CD14-positive monocyte (primary cell): ENCODE measurements around the gene MBTD1. TPM values are rescaled to one million over a fixed set of nuclear protein-coding genes. Genes with fewer than 3 reads are reported as not detected.
A peak's percentile ranks its signal among the peaks of the same experiment; 100 is the strongest.

Experiments
- DNase-seq, 3 donors: peaks; one replicate each; pipeline ENCODE4 v3.0.0-alpha.2; 2011 to 2022
- H2AFZ ChIP-seq: 2 replicates; pipeline ENCODE4 v1.6.0; 2012; ENCODE audit warnings: mild to moderate bottlenecking, low read depth, low read length, inconsistent platforms; ENCODE audit not compliant: insufficient read depth, poor library complexity, severe bottlenecking
- H3K27ac ChIP-seq, 2 donors: 1 replicate in 1 of 2; 2 replicates in 1 of 2; pipeline ENCODE4 v1.5.1; 2012 to 2013; ENCODE audit warnings: low read length in 2 of 2, control low read depth in 1 of 2, inconsistent platforms in 1 of 2, low read depth in 1 of 2, mild to moderate bottlenecking in 1 of 2
- H3K27me3 ChIP-seq, 2 donors: one replicate each; pipeline versions ENCODE4 v1.6.0 to v1.6.1; 2011 to 2013; ENCODE audit warnings: low read length in 2 of 2; ENCODE audit not compliant: control insufficient read depth in 2 of 2, insufficient read depth in 2 of 2
- H3K36me3 ChIP-seq, 2 donors: replicated peaks in 1 of 2; 1 replicate in 1 of 2; 2 replicates in 1 of 2; pipeline versions ENCODE4 v1.5.1 to v1.6.1; 2012 to 2013; ENCODE audit warnings: low read length in 2 of 2, control low read depth in 1 of 2, inconsistent platforms in 1 of 2, mild to moderate bottlenecking in 1 of 2; ENCODE audit not compliant: insufficient read depth in 2 of 2, control insufficient read depth in 1 of 2
- H3K4me1 ChIP-seq, 2 donors: 1 replicate in 1 of 2; 2 replicates in 1 of 2; pipeline versions ENCODE4 v1.5.1 to v1.6.1; 2012 to 2013; ENCODE audit warnings: low read length in 2 of 2, control low read depth in 1 of 2, inconsistent platforms in 1 of 2, mild to moderate bottlenecking in 1 of 2, moderate library complexity in 1 of 2; ENCODE audit not compliant: insufficient read depth in 2 of 2, control insufficient read depth in 1 of 2
- H3K4me2 ChIP-seq: replicated peaks from 2 replicates; pipeline ENCODE3; 2012; ENCODE audit warnings: low read length, moderate library complexity, mild to moderate bottlenecking; ENCODE audit not compliant: poor library complexity, severe bottlenecking; ENCODE audit errors: extremely low read depth
- H3K4me3 ChIP-seq, 3 experiments: fragments of 200-600 bp in 1 of 3; sonication (generic) in 1 of 3; replicated peaks in 1 of 3; 1 replicate in 2 of 3; 2 replicates in 1 of 3; pipeline ENCODE4 v1.5.1; 2011 to 2013; ENCODE audit warnings: low read length in 3 of 3, mild to moderate bottlenecking in 3 of 3, control low read depth in 2 of 3, low read depth in 2 of 3, inconsistent platforms in 1 of 3, moderate library complexity in 1 of 3
- H3K79me2 ChIP-seq: 2 replicates; pipeline ENCODE4 v1.6.0; 2012; ENCODE audit warnings: mild to moderate bottlenecking, control low read depth, inconsistent platforms, low read length, moderate library complexity; ENCODE audit not compliant: insufficient read depth
- H3K9ac ChIP-seq: 2 replicates; pipeline ENCODE4 v1.6.0; 2017; ENCODE audit warnings: low read length, mild to moderate bottlenecking; ENCODE audit not compliant: insufficient read depth, poor library complexity, severe bottlenecking
- H3K9me3 ChIP-seq, 2 donors: replicated peaks in 1 of 2; 1 replicate in 1 of 2; 2 replicates in 1 of 2; pipeline versions ENCODE4 v1.5.1 to v1.6.1; 2012 to 2013; ENCODE audit warnings: low read length in 2 of 2, control low read depth in 1 of 2; ENCODE audit not compliant: control insufficient read depth in 1 of 2, insufficient read depth in 1 of 2
- H4K20me1 ChIP-seq: 2 replicates; pipeline ENCODE4 v1.6.0; 2012; ENCODE audit warnings: mild to moderate bottlenecking, low read length, control low read depth, moderate library complexity; ENCODE audit not compliant: insufficient read depth
- H3K27ac Mint-ChIP-seq, 7 donors: one replicate each; pipeline ENCODE4 v1.8.0; 2020; ENCODE audit warnings: mild to moderate bottlenecking in 7 of 7, mixed read lengths in 7 of 7, moderate library complexity in 6 of 7, inconsistent platforms in 2 of 7
- H3K27me3 Mint-ChIP-seq, 3 donors: one replicate each; pipeline ENCODE4 v1.8.0; 2021 to 2022; ENCODE audit warnings: low read depth in 3 of 3, mild to moderate bottlenecking in 3 of 3, mixed read lengths in 3 of 3, moderate library complexity in 3 of 3, inconsistent platforms in 1 of 3
- H3K36me3 Mint-ChIP-seq, 2 donors: one replicate each; pipeline ENCODE4 v1.8.0; 2020; ENCODE audit warnings: mixed read lengths in 2 of 2, inconsistent platforms in 1 of 2, mild to moderate bottlenecking in 1 of 2
- H3K4me1 Mint-ChIP-seq: one replicate; pipeline ENCODE4 v1.8.0; 2020; ENCODE audit warnings: mild to moderate bottlenecking, mixed read lengths
- H3K4me3 Mint-ChIP-seq, 2 donors: one replicate each; pipeline ENCODE4 v1.8.0; 2020; ENCODE audit warnings: mild to moderate bottlenecking in 2 of 2, mixed read lengths in 2 of 2, moderate library complexity in 1 of 2
- H3K9me3 Mint-ChIP-seq, 7 donors: one replicate each; pipeline ENCODE4 v1.8.0; 2020 to 2022; ENCODE audit warnings: mixed read lengths in 7 of 7, mild to moderate bottlenecking in 6 of 7, moderate library complexity in 6 of 7, inconsistent platforms in 2 of 7
- CTCF ChIP-seq: fragments of 200-600 bp; IDR thresholded peaks from one replicate; pipeline ENCODE4 v1.8.0; 2022; ENCODE audit warnings: antibody characterized with exemption, mild to moderate bottlenecking
- WGBS: methylation state at CpG from one replicate; pipeline ENCODE4 v1.1.5; 2013; ENCODE audit warnings: missing lambda C conversion rate; ENCODE audit not compliant: insufficient coverage; 5-methylcytosine and 5-hydroxymethylcytosine counted together
- intact Hi-C, 2 donors: fragments of 100-400 bp; cut with micrococcal nuclease; formaldehyde crosslinking; loops; one replicate each; pipeline versions ENCODE4 v1.15.0 to v1.15.1; 2023
- polyA plus RNA-seq, 3 donors: library from polyadenylated mRNA; depleted of rRNA in 1 of 3; unstranded in 2 of 3; stranded (reverse) in 1 of 3; fragments of 300-500 nt in 2 of 3; fragments of >200 nt in 1 of 3; fragmentation: Illumina TruSeq in 2 of 3; gene quantifications; 1 replicate in 2 of 3; 2 replicates in 1 of 3; pipeline ENCODE4 v1.2.3, GENCODE V29; 2012 to 2021

MBTD1 gene
- polyA plus RNA-seq, 3 donors: 5.9 to 11.3 (median 10.0) TPM

DNA sequence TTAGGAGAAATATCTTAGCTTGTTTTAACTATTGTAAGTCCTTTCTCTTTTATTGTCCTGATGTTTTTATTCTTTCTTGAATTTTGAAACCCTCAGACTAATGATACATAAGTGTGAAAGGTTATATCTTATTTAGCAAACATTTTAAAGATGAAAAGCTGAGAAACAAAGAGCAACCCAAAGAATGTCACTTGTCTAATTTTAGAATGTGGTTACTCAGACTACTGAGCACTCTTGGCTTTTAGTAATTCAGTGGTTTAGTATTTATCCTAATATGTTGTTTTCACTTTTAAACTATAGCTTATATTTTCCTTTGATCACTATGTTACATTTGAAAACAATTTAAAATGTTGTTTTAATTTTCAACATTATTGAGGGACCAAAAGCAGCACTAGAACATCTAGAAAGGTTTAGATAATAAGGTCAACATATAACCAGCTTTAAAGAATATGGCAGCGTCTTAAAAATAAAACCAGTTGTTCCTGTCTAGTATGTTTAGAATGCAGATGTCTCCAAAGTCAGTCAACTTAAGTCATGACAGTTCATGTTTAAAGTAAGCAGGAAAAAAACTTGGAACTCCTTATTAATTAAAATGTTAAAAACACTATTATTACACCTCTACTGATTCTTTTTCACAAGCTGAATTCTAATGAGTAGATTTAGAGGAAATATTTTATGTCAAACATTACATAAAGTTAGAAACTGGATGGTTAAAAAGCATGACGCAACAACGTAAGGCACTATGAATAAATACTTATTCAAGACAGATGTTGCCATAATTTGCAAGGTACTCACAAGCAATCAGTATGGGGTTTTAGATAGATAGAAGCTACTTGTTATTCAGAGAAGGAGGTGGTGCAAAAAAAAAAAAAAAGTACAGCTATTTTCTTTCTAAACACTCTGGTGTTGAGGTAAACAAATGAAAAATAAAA lies 2.4 kb downstream of the MBTD1 start:
- Histone ChIP-seq H3K4me2 (peak overlapping the region; percentile 96), H3K36me3 (peaks cover 34 to 43% of the 10 kb centered on the region in 2 donors), H3K79me2 (peaks cover 90% of the 10 kb centered on the region), H4K20me1 (peaks cover 76% of the 10 kb centered on the region), H3K4me1 (peaks cover 27 to 41% of the 10 kb centered on the region in 2 donors), H3K4me3 (no peak overlapping the region), H3K27ac (peak overlapping the region in 1 of 2 donors; percentile 12), H3K9ac (no peak overlapping the region), H3K27me3 (no peaks in the 10 kb centered on the region), H2AFZ (no peak overlapping the region), H3K9me3 (no peaks in the 10 kb centered on the region)
- no CpG with 5 or more reads among the region's 3 CpGs for WGBS
- H3K27ac Mint-ChIP-seq: peak overlapping the region in 3 of 7 donors; percentile 43 to 56 (median 47)
- peaks cover 0 to 2% (median 0%) of the 10 kb centered on the region in 7 donors for H3K9me3 Mint-ChIP-seq
- H3K27me3 Mint-ChIP-seq: peaks cover 0 to 2% (median 1%) of the 10 kb centered on the region in 3 donors
- no peak overlapping the region for H3K4me3 Mint-ChIP-seq
- H3K36me3 Mint-ChIP-seq: peaks cover 25 to 31% of the 10 kb centered on the region in 2 donors
- DNase-seq: no peak
- intact Hi-C loops: no loop called here
- no peak for TF ChIP-seq CTCF
- H3K4me1 Mint-ChIP-seq: peaks cover 33% of the 10 kb centered on the region

- H3K9me3 Mint-ChIP-seq: peaks cover 0 to 2% (median 0%) of the 10 kb centered on the region in 7 donors
- Histone ChIP-seq H3K27ac (no peak overlapping the region), H3K4me1 (peaks cover 14 to 28% of the 10 kb centered on the region in 2 donors), H3K9ac (no peak overlapping the region), H4K20me1 (peaks cover 78% of the 10 kb centered on the region), H3K79me2 (peaks cover 91% of the 10 kb centered on the region), H3K4me3 (no peak overlapping the region), H3K4me2 (no peak overlapping the region), H2AFZ (no peak overlapping the region), H3K36me3 (peaks cover 35 to 56% of the 10 kb centered on the region in 2 donors), H3K27me3 (no peaks in the 10 kb centered on the region), H3K9me3 (no peaks in the 10 kb centered on the region)
- no CpG with 5 or more reads among the region's 3 CpGs for WGBS
- H3K4me1 Mint-ChIP-seq: peaks cover 25% of the 10 kb centered on the region
- H3K27me3 Mint-ChIP-seq: peaks cover 0 to 2% (median 1%) of the 10 kb centered on the region in 3 donors
- peak overlapping the region in 1 of 7 donors; percentile 21 for H3K27ac Mint-ChIP-seq
- intact Hi-C loops: no loop called here
- no peak for TF ChIP-seq CTCF
- no peak for DNase-seq
- H3K4me3 Mint-ChIP-seq: no peak overlapping the region
- peaks cover 34 to 39% of the 10 kb centered on the region in 2 donors for H3K36me3 Mint-ChIP-seq
Observed at GRCh38 chr17:51256101-51256500, 3.7 kb downstream of the MBTD1 start.
